SJCRH30 (cell line): Measurements from ENCODE around the gene MAPT. TPM values are rescaled to one million over a fixed set of nuclear protein-coding genes. Genes with fewer than 3 reads are reported as not detected.
"Not testable (repeated sequence)": the region's sequence is repeated elsewhere in the genome, so short reads cannot be mapped to it uniquely, and the experiment has no call there.

Source experiments
- DNase-seq, 2 experiments: peaks; one replicate each; pipeline ENCODE4 v3.0.0-alpha.2; 2015 to 2020
- H3K27ac ChIP-seq: fragments of 250-450 bp; sonication (Bioruptor Pico); 2 replicates; pipeline ENCODE4 v1.5.1; 2020; ENCODE audit warnings: mild to moderate bottlenecking, moderate library complexity
- H3K27me3 ChIP-seq: fragments of 250-450 bp; sonication (Bioruptor Pico); 2 replicates; pipeline ENCODE4 v1.5.1; 2020; ENCODE audit warnings: mild to moderate bottlenecking, moderate library complexity
- H3K36me3 ChIP-seq: fragments of 250-450 bp; sonication (Bioruptor Pico); 2 replicates; pipeline ENCODE4 v1.5.1; 2020; ENCODE audit warnings: mild to moderate bottlenecking, moderate library complexity
- H3K4me1 ChIP-seq: fragments of 250-450 bp; sonication (Bioruptor Pico); 2 replicates; pipeline ENCODE4 v1.5.1; 2020; ENCODE audit warnings: mild to moderate bottlenecking, moderate library complexity
- H3K4me3 ChIP-seq: fragments of 250-450 bp; sonication (Bioruptor Pico); 2 replicates; pipeline ENCODE4 v1.5.1; 2020; ENCODE audit warnings: mild to moderate bottlenecking, moderate library complexity
- H3K9me3 ChIP-seq: fragments of 250-450 bp; sonication (Bioruptor Pico); replicated peaks from 2 replicates; pipeline ENCODE4 v1.5.1; 2020; ENCODE audit warnings: mild to moderate bottlenecking, moderate library complexity
- total RNA-seq: library from RNA; depleted of rRNA; stranded (reverse); fragments of >200 nt; shearing (Covaris generic); gene quantifications from 2 replicates; pipeline ENCODE4 v1.2.3, GENCODE V29; 2014

MAPT gene
- total RNA-seq, 1 experiment from 2014 or later, result 1.8 TPM

DNA sequence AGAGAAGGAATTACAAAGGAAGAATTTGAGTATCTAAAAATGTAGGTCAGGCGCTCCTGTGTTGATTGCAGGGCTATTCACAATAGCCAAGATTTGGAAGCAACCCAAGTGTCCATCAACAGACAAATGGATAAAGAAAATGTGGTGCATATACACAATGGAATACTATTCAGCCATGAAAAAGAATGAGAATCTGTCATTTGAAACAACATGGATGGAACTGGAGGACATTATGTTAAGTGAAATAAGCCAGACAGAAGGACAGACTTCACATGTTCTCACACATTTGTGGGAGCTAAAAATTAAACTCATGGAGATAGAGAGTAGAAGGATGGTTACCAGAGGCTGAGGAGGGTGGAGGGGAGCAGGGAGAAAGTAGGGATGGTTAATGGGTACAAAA is 111.7 kb downstream of the MAPT start:
- DNase-seq, H3K27me3 ChIP-seq, H3K27ac ChIP-seq, H3K4me3 ChIP-seq, H3K36me3 ChIP-seq, H3K4me1 ChIP-seq, H3K9me3 ChIP-seq: not testable (repeated sequence)

- Histone ChIP-seq H3K4me1 (0 out of 2 replicates have a peak, but pooled peaks cover 3% of the 10 kb centered on the region), H3K9me3 (no peaks in the 10 kb centered on the region), H3K27ac (no peak overlapping the region), H3K36me3 (no peaks in the 10 kb centered on the region), H3K4me3 (no peak overlapping the region), H3K27me3 (no peaks in the 10 kb centered on the region)
- DNase-seq, result no peak
Observed at GRCh38 chr17:46007461-46007965, 113.2 kb downstream of the MAPT start.

- Histone ChIP-seq H3K27me3 (no peaks in the 10 kb centered on the region), H3K36me3 (no peaks in the 10 kb centered on the region), H3K4me1 (peaks cover 12% of the 10 kb centered on the region), H3K4me3 (no peak overlapping the region), H3K27ac (no peak overlapping the region), H3K9me3 (no peaks in the 10 kb centered on the region)
- no peak for DNase-seq
Observed at GRCh38 chr17:46008591-46008990, 114.2 kb downstream of the MAPT start.

DNA sequence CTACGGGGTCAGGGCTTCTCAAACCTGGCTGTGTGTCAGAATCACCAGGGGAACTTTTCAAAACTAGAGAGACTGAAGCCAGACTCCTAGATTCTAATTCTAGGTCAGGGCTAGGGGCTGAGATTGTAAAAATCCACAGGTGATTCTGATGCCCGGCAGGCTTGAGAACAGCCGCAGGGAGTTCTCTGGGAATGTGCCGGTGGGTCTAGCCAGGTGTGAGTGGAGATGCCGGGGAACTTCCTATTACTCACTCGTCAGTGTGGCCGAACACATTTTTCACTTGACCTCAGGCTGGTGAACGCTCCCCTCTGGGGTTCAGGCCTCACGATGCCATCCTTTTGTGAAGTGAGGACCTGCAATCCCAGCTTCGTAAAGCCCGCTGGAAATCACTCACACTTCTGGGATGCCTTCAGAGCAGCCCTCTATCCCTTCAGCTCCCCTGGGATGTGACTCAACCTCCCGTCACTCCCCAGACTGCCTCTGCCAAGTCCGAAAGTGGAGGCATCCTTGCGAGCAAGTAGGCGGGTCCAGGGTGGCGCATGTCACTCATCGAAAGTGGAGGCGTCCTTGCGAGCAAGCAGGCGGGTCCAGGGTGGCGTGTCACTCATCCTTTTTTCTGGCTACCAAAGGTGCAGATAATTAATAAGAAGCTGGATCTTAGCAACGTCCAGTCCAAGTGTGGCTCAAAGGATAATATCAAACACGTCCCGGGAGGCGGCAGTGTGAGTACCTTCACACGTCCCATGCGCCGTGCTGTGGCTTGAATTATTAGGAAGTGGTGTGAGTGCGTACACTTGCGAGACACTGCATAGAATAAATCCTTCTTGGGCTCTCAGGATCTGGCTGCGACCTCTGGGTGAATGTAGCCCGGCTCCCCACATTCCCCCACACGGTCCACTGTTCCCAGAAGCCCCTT is 115.6 kb downstream of the MAPT start:
- H3K4me3 ChIP-seq, result no peak overlapping the region
- DNase-seq, result no peak
- peaks cover 18% of the 10 kb centered on the region for H3K4me1 ChIP-seq

GRCh38 chr17:46010597-46011186 is 116.3 kb downstream of the MAPT start:
- DNase-seq, result no peak
- no peaks in the 10 kb centered on the region for H3K27me3 ChIP-seq
- H3K9me3 ChIP-seq, result no peaks in the 10 kb centered on the region
- H3K27ac ChIP-seq, result no peak overlapping the region
- no peak overlapping the region for H3K4me3 ChIP-seq
- H3K36me3 ChIP-seq, result no peaks in the 10 kb centered on the region
- H3K4me1 ChIP-seq, result peaks cover 18% of the 10 kb centered on the region

More for the DNA sequence above, 115.6 kb downstream of the MAPT start:
- Histone ChIP-seq H3K36me3 (no peaks in the 10 kb centered on the region), H3K9me3 (no peaks in the 10 kb centered on the region), H3K27ac (no peak overlapping the region), H3K27me3 (no peaks in the 10 kb centered on the region)

GRCh38 chr17:46011711-46012505 is 117.6 kb downstream of the MAPT start:
- no peaks in the 10 kb centered on the region for H3K36me3 ChIP-seq
- no peak for DNase-seq
- no peaks in the 10 kb centered on the region for H3K27me3 ChIP-seq
- H3K4me3 ChIP-seq, result no peak overlapping the region
- no peak overlapping the region for H3K27ac ChIP-seq
- H3K9me3 ChIP-seq, result no peaks in the 10 kb centered on the region
- H3K4me1 ChIP-seq, result peaks cover 18% of the 10 kb centered on the region

DNA sequence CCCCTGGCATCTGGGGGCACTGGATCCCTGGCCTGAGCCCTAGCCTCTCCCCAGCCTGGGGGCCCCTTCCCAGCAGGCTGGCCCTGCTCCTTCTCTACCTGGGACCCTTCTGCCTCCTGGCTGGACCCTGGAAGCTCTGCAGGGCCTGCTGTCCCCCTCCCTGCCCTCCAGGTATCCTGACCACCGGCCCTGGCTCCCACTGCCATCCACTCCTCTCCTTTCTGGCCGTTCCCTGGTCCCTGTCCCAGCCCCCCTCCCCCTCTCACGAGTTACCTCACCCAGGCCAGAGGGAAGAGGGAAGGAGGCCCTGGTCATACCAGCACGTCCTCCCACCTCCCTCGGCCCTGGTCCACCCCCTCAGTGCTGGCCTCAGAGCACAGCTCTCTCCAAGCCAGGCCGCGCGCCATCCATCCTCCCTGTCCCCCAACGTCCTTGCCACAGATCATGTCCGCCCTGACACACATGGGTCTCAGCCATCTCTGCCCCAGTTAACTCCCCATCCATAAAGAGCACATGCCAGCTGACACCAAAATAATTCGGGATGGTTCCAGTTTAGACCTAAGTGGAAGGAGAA is 118.2 kb downstream of the MAPT start:
- no peaks in the 10 kb centered on the region for H3K36me3 ChIP-seq
- no peaks in the 10 kb centered on the region for H3K9me3 ChIP-seq
- peaks cover 18% of the 10 kb centered on the region for H3K4me1 ChIP-seq
- H3K4me3 ChIP-seq, result no peak overlapping the region
- DNase-seq, result no peak
- no peak overlapping the region for H3K27ac ChIP-seq
- no peaks in the 10 kb centered on the region for H3K27me3 ChIP-seq

DNA sequence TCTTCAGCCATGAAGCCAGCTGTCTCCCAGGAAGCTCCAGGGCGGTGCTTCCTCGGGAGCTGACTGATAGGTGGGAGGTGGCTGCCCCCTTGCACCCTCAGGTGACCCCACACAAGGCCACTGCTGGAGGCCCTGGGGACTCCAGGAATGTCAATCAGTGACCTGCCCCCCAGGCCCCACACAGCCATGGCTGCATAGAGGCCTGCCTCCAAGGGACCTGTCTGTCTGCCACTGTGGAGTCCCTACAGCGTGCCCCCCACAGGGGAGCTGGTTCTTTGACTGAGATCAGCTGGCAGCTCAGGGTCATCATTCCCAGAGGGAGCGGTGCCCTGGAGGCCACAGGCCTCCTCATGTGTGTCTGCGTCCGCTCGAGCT is 118.8 kb downstream of the MAPT start:
- no peak overlapping the region for H3K27ac ChIP-seq
- H3K9me3 ChIP-seq, result no peaks in the 10 kb centered on the region
- no peak for DNase-seq
- no peaks in the 10 kb centered on the region for H3K36me3 ChIP-seq
- no peak overlapping the region for H3K4me3 ChIP-seq
- no peaks in the 10 kb centered on the region for H3K27me3 ChIP-seq
- H3K4me1 ChIP-seq, result peaks cover 18% of the 10 kb centered on the region

DNA sequence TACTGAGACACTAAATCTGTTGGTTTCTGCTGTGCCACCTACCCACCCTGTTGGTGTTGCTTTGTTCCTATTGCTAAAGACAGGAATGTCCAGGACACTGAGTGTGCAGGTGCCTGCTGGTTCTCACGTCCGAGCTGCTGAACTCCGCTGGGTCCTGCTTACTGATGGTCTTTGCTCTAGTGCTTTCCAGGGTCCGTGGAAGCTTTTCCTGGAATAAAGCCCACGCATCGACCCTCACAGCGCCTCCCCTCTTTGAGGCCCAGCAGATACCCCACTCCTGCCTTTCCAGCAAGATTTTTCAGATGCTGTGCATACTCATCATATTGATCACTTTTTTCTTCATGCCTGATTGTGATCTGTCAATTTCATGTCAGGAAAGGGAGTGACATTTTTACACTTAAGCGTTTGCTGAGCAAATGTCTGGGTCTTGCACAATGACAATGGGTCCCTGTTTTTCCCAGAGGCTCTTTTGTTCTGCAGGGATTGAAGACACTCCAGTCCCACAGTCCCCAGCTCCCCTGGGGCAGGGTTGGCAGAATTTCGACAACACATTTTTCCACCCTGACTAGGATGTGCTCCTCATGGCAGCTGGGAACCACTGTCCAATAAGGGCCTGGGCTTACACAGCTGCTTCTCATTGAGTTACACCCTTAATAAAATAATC is 119.3 kb downstream of the MAPT start:
- DNase-seq, result peak; percentile 69 to 77
- H3K36me3 ChIP-seq, result no peaks in the 10 kb centered on the region
- H3K27ac ChIP-seq, result 0 out of 2 replicates have a peak overlapping the region, but pooled peaks have one; percentile 4
- H3K4me3 ChIP-seq, result no peak overlapping the region
- H3K4me1 ChIP-seq, result peaks cover 18% of the 10 kb centered on the region
- H3K27me3 ChIP-seq, result no peaks in the 10 kb centered on the region
- no peaks in the 10 kb centered on the region for H3K9me3 ChIP-seq

GRCh38 chr17:46019408-46019925 is 125.1 kb downstream of the MAPT start:
- not testable (repeated sequence) for H3K4me3 ChIP-seq, H3K9me3 ChIP-seq, H3K36me3 ChIP-seq, H3K27ac ChIP-seq, H3K4me1 ChIP-seq, DNase-seq, H3K27me3 ChIP-seq

DNA sequence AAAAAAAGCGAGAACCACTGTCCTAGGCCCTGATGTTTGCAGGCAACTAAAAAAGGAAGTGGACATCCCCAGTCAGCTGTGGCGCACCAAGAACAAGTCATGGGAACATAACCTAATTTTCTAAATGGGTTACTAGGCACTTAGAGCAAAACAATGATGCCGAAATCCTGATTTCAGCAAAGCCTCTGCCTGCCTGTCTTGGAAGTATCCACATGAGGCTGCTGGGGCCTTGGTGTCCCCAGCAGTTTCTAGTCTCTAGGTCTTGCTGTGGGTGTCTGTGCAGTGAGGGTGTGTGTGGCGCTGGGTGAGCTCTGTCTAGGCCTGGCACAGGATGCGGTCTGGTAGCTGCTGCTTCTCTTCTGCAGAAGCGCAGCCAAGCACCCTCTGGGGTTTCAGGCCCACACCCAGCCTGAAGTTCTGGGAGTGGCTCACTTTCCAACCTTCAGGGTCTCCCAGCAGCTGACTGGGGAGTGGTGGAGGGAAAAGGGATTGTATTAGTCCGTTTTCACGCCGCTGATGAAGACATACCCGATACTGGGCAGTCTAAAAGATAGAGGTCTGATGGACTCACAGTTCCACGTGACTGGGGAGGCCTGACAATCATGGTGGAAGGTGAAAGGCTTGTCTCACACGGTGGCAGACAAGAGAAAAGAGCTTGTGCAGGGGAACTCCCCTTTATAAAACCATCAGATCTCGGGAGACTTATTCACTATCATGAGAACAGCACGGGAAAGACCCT is 125.8 kb downstream of the MAPT start:
- H3K36me3 ChIP-seq, result no peaks in the 10 kb centered on the region; the same call in 1 of the 2 replicates
- no peak overlapping the region for H3K27ac ChIP-seq
- no peaks in the 10 kb centered on the region for H3K27me3 ChIP-seq
- no peaks in the 10 kb centered on the region for H3K9me3 ChIP-seq
- H3K4me1 ChIP-seq, result no peaks in the 10 kb centered on the region
- no peak overlapping the region for H3K4me3 ChIP-seq
- no peak for DNase-seq

DNA sequence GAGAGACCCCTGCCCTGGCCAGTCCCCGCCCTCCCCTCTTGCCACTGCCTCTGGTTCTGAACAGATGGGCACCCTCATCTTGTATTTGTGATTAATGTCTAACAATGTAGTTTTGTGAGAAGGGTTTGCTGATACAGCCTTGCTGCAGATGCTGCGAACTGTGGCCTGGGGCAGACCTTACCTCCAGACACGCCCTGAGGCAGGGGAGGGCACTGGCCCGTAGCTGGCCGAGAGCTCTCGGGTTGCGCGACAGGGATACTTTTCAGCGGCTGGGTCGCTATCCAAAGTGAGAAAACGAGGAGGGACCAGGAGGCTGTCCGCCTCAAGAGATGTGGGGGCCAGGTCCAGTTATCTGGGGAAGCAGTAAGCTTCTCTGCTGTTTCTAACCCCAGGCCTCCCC is 126.6 kb downstream of the MAPT start:
- Histone ChIP-seq H3K4me3 (no peak overlapping the region), H3K27ac (no peak overlapping the region), H3K27me3 (no peaks in the 10 kb centered on the region), H3K36me3 (no peaks in the 10 kb centered on the region; the same call in 1 of the 2 replicates), H3K4me1 (no peaks in the 10 kb centered on the region), H3K9me3 (no peaks in the 10 kb centered on the region)
- no peak for DNase-seq

DNA sequence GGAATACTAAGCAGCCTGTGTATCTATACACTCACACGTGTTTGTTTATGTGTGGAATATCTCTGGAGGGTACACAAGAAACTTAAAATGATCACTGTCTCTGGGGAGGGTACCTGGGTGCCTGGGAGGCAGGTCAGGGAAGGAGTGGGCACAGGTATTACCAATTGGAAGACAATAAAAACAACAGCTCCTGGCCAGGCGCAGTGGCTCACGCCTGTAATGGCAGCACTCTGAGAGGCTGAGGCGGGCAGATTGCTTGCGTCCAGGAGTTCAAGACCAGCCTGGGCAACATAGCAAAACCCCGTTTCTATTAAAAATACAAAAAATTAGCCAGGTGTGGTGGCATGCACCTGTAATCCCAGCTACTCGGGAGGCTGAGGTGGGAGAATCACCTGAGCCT is 129.0 kb downstream of the MAPT start:
- not testable (repeated sequence) for H3K27me3 ChIP-seq, H3K27ac ChIP-seq, H3K36me3 ChIP-seq, DNase-seq, H3K4me3 ChIP-seq, H3K9me3 ChIP-seq, H3K4me1 ChIP-seq
